Activated CD4-positive, alpha-beta T cell treated with anti-CD3 and anti-CD28 coated beads, Interleukin-2, Interleukin-6, amounts not matched to agents 100 ng/mL and 50 ng/mL, durations not matched to agents 16 hours and 8 hours (primary cell): ENCODE data around the gene HS2ST1.
A peak's percentile ranks its signal among the peaks of the same experiment; 100 is the strongest.

Experiments used
- DNase-seq: peaks from one replicate; pipeline ENCODE4 v3.0.0-alpha.2; 2020

The HS2ST1 gene

GRCh38 chr1:87144316-87144895, 230.0 kb downstream of the HS2ST1 start:
- DNase-seq = no peak

DNA sequence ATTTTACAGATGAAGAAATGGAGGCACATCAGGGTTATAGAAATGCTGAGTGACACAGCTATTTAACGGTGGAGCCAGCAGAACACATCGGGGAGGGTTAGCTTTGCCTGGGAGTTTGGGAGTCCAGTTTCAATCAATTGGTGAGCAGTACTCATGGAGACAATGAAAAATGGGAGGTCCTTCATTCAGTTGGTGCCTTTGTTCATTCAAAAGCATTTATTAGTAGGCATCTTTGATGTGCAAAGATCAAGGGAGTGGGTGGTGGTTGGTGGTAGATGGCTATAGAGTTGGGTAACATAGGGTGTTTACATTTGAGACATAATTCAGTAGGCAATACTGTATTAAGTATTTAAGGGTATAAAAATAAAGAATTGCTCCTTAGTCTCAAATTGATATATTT, 230.5 kb downstream of the HS2ST1 start:
- DNase-seq = no peak

- DNase-seq = no peak
Observed at GRCh38 chr1:87146538-87146937, 232.1 kb downstream of the HS2ST1 start.

DNA sequence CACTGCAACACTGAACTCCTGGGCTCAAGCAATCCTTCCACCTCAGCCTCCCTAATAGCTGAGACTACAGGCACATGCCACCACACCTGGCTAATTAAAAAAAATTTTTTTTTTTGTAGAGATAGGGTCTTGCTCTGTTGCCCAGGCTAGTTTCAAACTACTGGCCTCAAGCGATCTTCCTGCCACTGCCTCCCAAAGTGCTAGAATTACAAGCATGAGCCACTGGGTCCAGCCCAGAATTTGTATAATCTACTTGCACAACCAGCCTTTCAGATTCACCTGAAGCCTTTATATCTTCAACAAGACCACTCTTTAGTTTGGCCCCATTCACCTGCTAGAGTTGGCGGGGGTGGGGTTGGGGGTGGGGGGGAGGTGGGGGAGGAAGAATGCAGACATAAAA, 232.6 kb downstream of the HS2ST1 start:
- no peak for DNase-seq

DNA sequence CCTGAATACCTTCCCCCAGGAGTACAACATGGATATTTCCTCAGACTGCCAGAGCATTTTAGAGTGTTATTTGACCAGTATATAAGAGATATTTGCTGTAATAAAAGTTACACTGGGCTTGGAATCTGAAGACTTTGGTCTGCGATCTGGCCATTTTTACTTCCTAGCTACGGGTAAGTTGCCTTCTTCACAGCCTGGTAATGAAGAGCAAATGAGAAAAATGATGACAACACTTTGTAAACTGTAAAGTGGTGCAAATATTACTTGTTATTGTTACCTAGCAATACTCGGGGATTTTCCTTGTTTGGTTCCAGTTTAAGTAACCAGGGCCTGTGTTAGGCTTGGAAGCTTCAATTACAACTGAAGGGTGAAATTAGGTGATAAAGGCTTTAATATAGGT, 233.4 kb downstream of the HS2ST1 start:
- DNase-seq = no peak

- no peak for DNase-seq
Observed at GRCh38 chr1:87148661-87149060, 234.2 kb downstream of the HS2ST1 start.

GRCh38 chr1:87149241-87150041, 235.0 kb downstream of the HS2ST1 start:
- DNase-seq = no peak

- DNase-seq = no peak
Observed at GRCh38 chr1:87150143-87150542, 235.7 kb downstream of the HS2ST1 start.

DNA sequence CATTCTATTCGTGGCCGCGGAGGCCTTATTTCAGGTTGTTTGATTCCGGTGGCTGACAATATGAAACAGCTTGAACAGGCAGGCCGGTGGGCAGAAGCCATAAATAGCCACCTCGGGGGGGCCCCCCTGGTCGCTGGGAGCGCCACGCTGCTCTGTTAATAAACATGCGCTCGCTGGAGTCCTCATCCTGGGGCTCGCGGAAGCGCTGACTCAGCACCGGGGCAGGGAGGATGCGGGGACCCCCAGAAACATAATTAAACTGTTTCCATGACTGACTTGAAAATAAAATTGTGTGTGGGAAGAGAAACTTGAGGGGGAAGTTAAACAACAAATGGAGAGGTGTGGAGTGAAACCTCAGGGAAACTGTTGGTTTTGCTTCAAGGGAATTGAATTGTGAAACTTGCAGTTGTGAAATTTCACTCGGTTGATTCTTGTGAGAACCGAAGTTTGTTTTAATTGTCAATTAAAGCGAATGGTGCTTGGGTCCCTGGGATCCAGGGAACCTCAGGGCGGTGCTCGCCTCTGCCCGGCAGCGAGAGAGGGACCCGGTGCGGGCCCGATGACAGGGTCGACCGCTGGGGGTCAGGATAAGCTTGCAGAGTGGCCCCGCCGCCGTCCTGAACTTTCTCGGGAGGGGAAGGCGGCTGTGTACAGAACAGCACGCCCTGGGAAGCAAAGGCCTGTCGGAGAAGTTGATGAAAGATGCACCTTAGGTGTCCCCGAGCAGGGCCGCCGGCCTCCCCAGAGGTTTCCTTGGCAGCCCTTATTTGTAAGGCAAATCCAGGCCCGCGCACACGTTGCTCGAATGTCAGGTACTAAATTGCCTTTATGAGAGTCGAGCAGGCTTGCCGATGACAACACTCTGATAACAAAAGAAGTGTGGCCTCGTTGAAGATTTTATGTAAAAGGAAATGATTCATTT, 237.3 kb downstream of the HS2ST1 start:
- peak; percentile 49 for DNase-seq

- DNase-seq = no peak
Observed at GRCh38 chr1:87154384-87154783, 239.9 kb downstream of the HS2ST1 start.

- no peak for DNase-seq
Observed at GRCh38 chr1:87155170-87155569, 240.7 kb downstream of the HS2ST1 start.

DNA sequence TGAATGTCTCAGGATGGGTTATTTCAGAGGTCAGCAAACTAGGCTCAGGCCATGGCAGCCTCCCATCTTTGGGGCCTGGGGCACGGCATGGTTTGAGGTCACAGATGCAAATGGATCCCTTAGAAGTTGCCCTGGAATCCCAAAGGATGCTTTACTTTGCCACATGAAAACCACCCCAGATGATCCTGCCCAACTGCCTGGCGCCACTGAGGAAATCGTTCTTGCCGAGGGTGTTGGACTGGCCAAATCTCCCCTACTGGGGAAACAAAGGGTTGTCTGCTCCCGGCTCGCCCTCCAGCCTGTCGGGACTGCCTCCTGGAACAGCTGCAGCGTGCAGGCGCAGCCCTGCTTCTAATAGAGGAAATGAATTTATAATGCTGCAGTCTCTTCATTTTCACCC, 241.2 kb downstream of the HS2ST1 start:
- DNase-seq = no peak

GRCh38 chr1:87156124-87156523, 241.7 kb downstream of the HS2ST1 start:
- DNase-seq = no peak

DNA sequence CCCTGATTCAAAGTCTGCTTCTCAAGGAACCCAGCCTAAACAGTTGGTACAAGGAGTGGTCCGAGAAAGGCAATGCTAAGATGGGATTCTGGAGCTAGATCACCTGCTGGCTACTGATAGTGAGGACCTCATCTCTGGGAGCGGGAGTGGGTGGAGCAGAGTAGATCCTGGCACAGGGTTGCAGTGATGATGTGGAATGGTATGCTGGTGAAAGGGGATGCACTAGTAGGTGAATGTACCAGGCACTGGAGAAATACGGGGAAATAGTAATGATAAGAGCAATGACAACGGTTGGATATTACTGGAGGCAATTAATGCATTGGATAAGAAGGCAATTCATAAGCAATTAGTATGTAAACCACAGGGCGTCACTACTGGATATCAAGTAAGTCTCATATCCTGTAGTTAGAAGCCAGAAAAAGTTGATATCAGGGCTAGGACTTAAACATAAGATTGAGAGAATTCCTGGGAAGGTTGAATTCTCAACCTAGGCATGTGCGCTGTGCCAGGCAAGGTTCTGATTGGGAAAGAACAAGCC, 245.0 kb downstream of the HS2ST1 start:
- no peak for DNase-seq
